Astrocyte (in vitro differentiated cells and primary cell): ENCODE results near the gene PIGQ. TPM values are rescaled to one million over a fixed set of nuclear protein-coding genes. Genes with fewer than 3 reads are reported as not detected.

Source experiments
- DNase-seq: peaks from one replicate; pipeline ENCODE4 v3.0.0-alpha.2; 2010; ENCODE audit warnings: low read depth
- FAIRE-seq: peaks from 2 replicates; lab custom pipeline; 2011; peaks lifted over from hg19 to GRCh38; lab: Jason Lieb, UNC
- H2AFZ ChIP-seq: 2 replicates; pipeline ENCODE4 v1.6.0; 2012; ENCODE audit warnings: low read depth, low read length, inconsistent platforms
- H3K27ac ChIP-seq: 2 replicates; pipeline ENCODE4 v1.5.1; 2011; ENCODE audit warnings: low read depth, low read length, inconsistent platforms
- H3K27me3 ChIP-seq: 2 replicates; pipeline ENCODE4 v1.6.0; 2011; ENCODE audit warnings: low read length, inconsistent platforms; ENCODE audit not compliant: insufficient read depth
- H3K36me3 ChIP-seq: 2 replicates; pipeline ENCODE4 v1.5.1; 2011; ENCODE audit warnings: low read length, inconsistent platforms; ENCODE audit not compliant: insufficient read depth
- H3K4me1 ChIP-seq: 2 replicates; pipeline ENCODE4 v1.5.1; 2011; ENCODE audit warnings: low read length, inconsistent platforms; ENCODE audit not compliant: insufficient read depth
- H3K4me2 ChIP-seq: 2 replicates; pipeline ENCODE4 v1.6.0; 2012; ENCODE audit warnings: low read length, inconsistent platforms
- H3K4me3 ChIP-seq: 2 replicates; pipeline ENCODE4 v1.5.1; 2011; ENCODE audit warnings: low read depth, mild to moderate bottlenecking, low read length, inconsistent platforms; ENCODE audit not compliant: insufficient read depth
- H3K79me2 ChIP-seq: 2 replicates; pipeline ENCODE4 v1.6.0; 2012; ENCODE audit warnings: mild to moderate bottlenecking, low read length, inconsistent platforms; ENCODE audit not compliant: insufficient read depth
- H3K9ac ChIP-seq: 2 replicates; pipeline ENCODE4 v1.6.0; 2012; ENCODE audit warnings: mild to moderate bottlenecking, low read length, inconsistent platforms
- H3K9me3 ChIP-seq: 2 replicates; pipeline ENCODE4 v1.5.1; 2012; ENCODE audit warnings: low read depth, mild to moderate bottlenecking, low read length, inconsistent platforms; ENCODE audit not compliant: insufficient read depth
- H4K20me1 ChIP-seq: 2 replicates; pipeline ENCODE4 v1.6.0; 2012; ENCODE audit warnings: low read length, inconsistent platforms; ENCODE audit not compliant: insufficient read depth
- H3K27ac Mint-ChIP-seq: one replicate; pipeline ENCODE4 v1.8.0; 2021; ENCODE audit warnings: mild to moderate bottlenecking, mixed read lengths; ENCODE audit not compliant: unreplicated experiment
- H3K27me3 Mint-ChIP-seq: one replicate; pipeline ENCODE4 v1.8.0; 2021; ENCODE audit warnings: low read depth, mixed read lengths; ENCODE audit not compliant: unreplicated experiment
- H3K36me3 Mint-ChIP-seq: one replicate; pipeline ENCODE4 v1.8.0; 2021; ENCODE audit warnings: low read depth, mixed read lengths; ENCODE audit not compliant: unreplicated experiment
- H3K4me1 Mint-ChIP-seq: one replicate; pipeline ENCODE4 v1.8.0; 2021; ENCODE audit warnings: low read depth, mixed read lengths; ENCODE audit not compliant: unreplicated experiment
- H3K4me3 Mint-ChIP-seq: one replicate; pipeline ENCODE4 v1.8.0; 2021; ENCODE audit warnings: mild to moderate bottlenecking, moderate library complexity, mixed read lengths; ENCODE audit not compliant: unreplicated experiment
- H3K9me3 Mint-ChIP-seq: one replicate; pipeline ENCODE4 v1.8.0; 2021; ENCODE audit warnings: mild to moderate bottlenecking, mixed read lengths; ENCODE audit not compliant: unreplicated experiment
- EZH2 ChIP-seq: IDR thresholded peaks from 2 replicates; pipeline ENCODE4 v1.6.1; 2012; ENCODE audit warnings: mild to moderate bottlenecking, low read length, inconsistent platforms; ENCODE audit not compliant: insufficient read depth
- total RNA-seq: library from RNA; stranded (reverse); gene quantifications from 2 replicates; pipeline ENCODE4 v1.2.1, GENCODE V29; 2021
- TF ChIP-seq, protein P1 (sequence below): IDR thresholded peaks from 2 replicates; pipeline ENCODE4 v1.5.1; 2011; ENCODE audit warnings: low read depth, mild to moderate bottlenecking, inconsistent platforms, low read length, moderate library complexity; ENCODE audit not compliant: insufficient read depth

The PIGQ gene
- total RNA-seq, 1 donor from 2014 or later = 22.4 TPM

- TF ChIP-seq, protein P1, sequence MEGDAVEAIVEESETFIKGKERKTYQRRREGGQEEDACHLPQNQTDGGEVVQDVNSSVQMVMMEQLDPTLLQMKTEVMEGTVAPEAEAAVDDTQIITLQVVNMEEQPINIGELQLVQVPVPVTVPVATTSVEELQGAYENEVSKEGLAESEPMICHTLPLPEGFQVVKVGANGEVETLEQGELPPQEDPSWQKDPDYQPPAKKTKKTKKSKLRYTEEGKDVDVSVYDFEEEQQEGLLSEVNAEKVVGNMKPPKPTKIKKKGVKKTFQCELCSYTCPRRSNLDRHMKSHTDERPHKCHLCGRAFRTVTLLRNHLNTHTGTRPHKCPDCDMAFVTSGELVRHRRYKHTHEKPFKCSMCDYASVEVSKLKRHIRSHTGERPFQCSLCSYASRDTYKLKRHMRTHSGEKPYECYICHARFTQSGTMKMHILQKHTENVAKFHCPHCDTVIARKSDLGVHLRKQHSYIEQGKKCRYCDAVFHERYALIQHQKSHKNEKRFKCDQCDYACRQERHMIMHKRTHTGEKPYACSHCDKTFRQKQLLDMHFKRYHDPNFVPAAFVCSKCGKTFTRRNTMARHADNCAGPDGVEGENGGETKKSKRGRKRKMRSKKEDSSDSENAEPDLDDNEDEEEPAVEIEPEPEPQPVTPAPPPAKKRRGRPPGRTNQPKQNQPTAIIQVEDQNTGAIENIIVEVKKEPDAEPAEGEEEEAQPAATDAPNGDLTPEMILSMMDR = no peak
- TF ChIP-seq EZH2 = no peak
- Histone ChIP-seq H4K20me1 (peaks cover 61% of the 10 kb centered on the region), H2AFZ (no peak overlapping the region), H3K27me3 (no peaks in the 10 kb centered on the region), H3K79me2 (peaks cover 36% of the 10 kb centered on the region), H3K9me3 (no peaks in the 10 kb centered on the region), H3K4me3 (no peak overlapping the region), H3K4me2 (no peak overlapping the region), H3K36me3 (no peaks in the 10 kb centered on the region), H3K9ac (no peak overlapping the region), H3K27ac (no peak overlapping the region), H3K4me1 (no peaks in the 10 kb centered on the region)
- no peak for DNase-seq
- no peak overlapping the region for H3K4me3 Mint-ChIP-seq
- no peaks in the 10 kb centered on the region for H3K27me3 Mint-ChIP-seq
- FAIRE-seq = no peak
- peaks cover 3% of the 10 kb centered on the region for H3K4me1 Mint-ChIP-seq
- peaks cover 9% of the 10 kb centered on the region for H3K9me3 Mint-ChIP-seq
- no peak overlapping the region for H3K27ac Mint-ChIP-seq
- peaks cover 11% of the 10 kb centered on the region for H3K36me3 Mint-ChIP-seq
These were observed 38.3 kb downstream of the PIGQ start for GRCh38 chr16:608019-608418.

DNA sequence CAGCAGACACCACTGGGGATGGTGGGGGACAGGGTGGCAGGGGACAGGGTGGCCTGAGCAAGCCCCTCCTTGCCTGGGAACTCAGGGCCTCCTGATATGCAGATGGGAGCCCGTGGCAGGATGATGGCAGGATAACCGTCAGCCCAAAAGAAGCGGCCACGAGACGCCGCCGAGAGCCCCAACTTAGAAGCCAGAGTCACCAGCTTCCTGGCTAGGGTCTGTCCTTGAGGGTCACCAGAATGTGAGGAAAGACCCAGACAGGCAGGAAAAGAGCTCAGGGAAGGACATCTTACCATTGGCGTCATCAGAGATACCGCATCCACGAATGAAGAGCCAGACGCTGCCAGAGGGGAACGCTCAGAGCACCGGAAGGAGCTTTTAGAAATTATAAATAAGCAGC is 39.5 kb downstream of the PIGQ start:
- no peak overlapping the region for H3K27ac ChIP-seq
- H3K79me2 ChIP-seq = peaks cover 36% of the 10 kb centered on the region
- H4K20me1 ChIP-seq = peaks cover 57% of the 10 kb centered on the region
- H2AFZ ChIP-seq = no peak overlapping the region
- H3K4me1 ChIP-seq = no peaks in the 10 kb centered on the region
- no peak overlapping the region for H3K27ac Mint-ChIP-seq
- H3K4me3 ChIP-seq = no peak overlapping the region
- H3K4me3 Mint-ChIP-seq = no peak overlapping the region
- H3K4me2 ChIP-seq = no peak overlapping the region
- DNase-seq = no peak
- H3K27me3 Mint-ChIP-seq = no peaks in the 10 kb centered on the region
- H3K27me3 ChIP-seq = no peaks in the 10 kb centered on the region
- no peaks in the 10 kb centered on the region for H3K9me3 ChIP-seq
- H3K9ac ChIP-seq = no peak overlapping the region
- no peak for FAIRE-seq
- TF ChIP-seq, protein P1 = no peak
- no peak for TF ChIP-seq EZH2
- no peaks in the 10 kb centered on the region for H3K36me3 ChIP-seq
- peaks cover 3% of the 10 kb centered on the region for H3K4me1 Mint-ChIP-seq
- peaks cover 9% of the 10 kb centered on the region for H3K9me3 Mint-ChIP-seq
- H3K36me3 Mint-ChIP-seq = peaks cover 18% of the 10 kb centered on the region

GRCh38 chr16:609984-610383 is 40.2 kb downstream of the PIGQ start:
- H3K79me2 ChIP-seq = peaks cover 34% of the 10 kb centered on the region
- no peak overlapping the region for H3K27ac Mint-ChIP-seq
- H4K20me1 ChIP-seq = peaks cover 56% of the 10 kb centered on the region
- no peak overlapping the region for H3K4me2 ChIP-seq
- H3K4me3 ChIP-seq = no peak overlapping the region
- H3K9ac ChIP-seq = no peak overlapping the region
- no peak overlapping the region for H3K4me3 Mint-ChIP-seq
- H3K36me3 Mint-ChIP-seq = peaks cover 21% of the 10 kb centered on the region
- H3K36me3 ChIP-seq = no peaks in the 10 kb centered on the region
- H3K9me3 ChIP-seq = no peaks in the 10 kb centered on the region
- H3K9me3 Mint-ChIP-seq = peaks cover 5% of the 10 kb centered on the region
- FAIRE-seq (no peak), DNase-seq (no peak)
- TF ChIP-seq, protein P1 = no peak
- no peak for TF ChIP-seq EZH2
- no peaks in the 10 kb centered on the region for H3K27me3 Mint-ChIP-seq
- no peak overlapping the region for H3K27ac ChIP-seq
- H3K4me1 Mint-ChIP-seq = peaks cover 3% of the 10 kb centered on the region
- H3K27me3 ChIP-seq = no peaks in the 10 kb centered on the region
- H3K4me1 ChIP-seq = no peaks in the 10 kb centered on the region
- H2AFZ ChIP-seq = no peak overlapping the region
